Epithelial cell of esophagus (primary cell): Measurements from ENCODE around the gene PRKCB.

Experiments
- DNase-seq: peaks from one replicate; pipeline ENCODE4 v3.0.0; 2010; ENCODE audit warnings: low read depth
- H3K4me3 ChIP-seq: 2 replicates; pipeline ENCODE4 v1.5.1; 2011; ENCODE audit warnings: mild to moderate bottlenecking, low read length, control low read depth
- CTCF ChIP-seq: IDR thresholded peaks from 2 replicates; pipeline ENCODE4 v1.5.1; 2011; ENCODE audit warnings: low read depth, mild to moderate bottlenecking, low read length, control low read depth, inconsistent platforms; ENCODE audit not compliant: insufficient read depth; ENCODE audit errors: missing control alignments

The PRKCB gene

DNA sequence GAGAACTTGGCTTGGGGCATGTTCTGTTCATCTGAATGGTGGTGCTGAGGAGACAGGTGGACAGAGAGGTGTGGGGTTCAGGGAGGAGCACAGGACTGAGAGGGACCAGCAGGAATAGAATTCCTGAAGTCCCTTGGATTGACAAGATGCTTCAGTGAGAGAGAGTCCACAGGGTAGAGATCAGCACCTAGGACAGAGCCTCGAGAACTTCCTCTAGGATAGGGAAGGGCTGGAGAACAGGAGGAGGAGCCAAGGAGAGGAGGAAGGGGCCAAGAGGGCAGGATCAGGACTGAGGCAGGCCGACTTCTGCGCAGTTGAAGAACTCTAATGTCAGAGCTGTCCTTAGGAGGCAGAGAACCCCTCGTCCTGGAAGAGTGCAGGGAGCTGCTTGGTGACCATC, 138.4 kb downstream of the PRKCB start:
- no peak for TF ChIP-seq CTCF
- H3K4me3 ChIP-seq = no peak overlapping the region
- DNase-seq = no peak

DNA sequence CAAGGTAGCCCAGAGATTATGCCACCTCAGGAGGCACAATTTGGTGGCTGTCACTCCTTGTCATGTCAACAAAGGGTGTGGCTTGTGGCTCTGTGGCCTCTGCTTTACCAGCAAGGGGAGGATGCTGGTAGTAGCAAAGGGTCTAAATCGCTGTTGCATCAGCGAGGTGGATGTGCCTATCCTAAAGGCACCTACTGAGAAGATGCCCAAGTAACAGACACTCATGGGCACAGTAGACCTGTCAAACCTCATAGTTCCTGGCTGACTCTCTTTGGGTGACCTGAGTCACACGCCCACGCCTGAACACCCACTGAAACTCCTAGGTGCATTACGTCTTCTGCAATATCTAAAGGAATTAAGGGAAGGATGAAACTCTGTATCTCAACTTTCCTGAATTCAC, 139.5 kb downstream of the PRKCB start:
- TF ChIP-seq CTCF = no peak
- DNase-seq = no peak
- no peak overlapping the region for H3K4me3 ChIP-seq

GRCh38 chr16:23976091-23976490, 140.3 kb downstream of the PRKCB start:
- no peak for TF ChIP-seq CTCF
- no peak overlapping the region for H3K4me3 ChIP-seq
- DNase-seq = no peak

DNA sequence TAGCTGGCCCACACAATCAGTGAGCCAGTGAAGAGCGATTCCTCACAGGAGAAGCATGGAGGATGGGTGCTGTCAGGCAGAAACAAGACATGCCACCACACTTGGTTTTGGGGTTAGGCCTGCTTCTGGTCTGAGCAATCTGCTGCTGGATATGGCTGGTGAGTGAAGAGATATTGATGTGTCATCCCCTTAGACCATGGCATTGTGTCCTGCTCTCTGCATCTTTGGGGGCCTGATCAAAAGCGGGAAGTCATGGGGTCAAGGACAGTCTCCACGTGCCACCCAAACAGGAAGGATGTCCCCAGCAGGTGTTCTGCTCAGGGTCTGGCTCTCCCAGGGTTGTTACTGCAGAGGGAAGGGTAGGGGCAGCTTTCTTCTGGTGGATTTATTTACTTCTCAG, 140.7 kb downstream of the PRKCB start:
- no peak for DNase-seq
- H3K4me3 ChIP-seq = no peak overlapping the region
- no peak for TF ChIP-seq CTCF

DNA sequence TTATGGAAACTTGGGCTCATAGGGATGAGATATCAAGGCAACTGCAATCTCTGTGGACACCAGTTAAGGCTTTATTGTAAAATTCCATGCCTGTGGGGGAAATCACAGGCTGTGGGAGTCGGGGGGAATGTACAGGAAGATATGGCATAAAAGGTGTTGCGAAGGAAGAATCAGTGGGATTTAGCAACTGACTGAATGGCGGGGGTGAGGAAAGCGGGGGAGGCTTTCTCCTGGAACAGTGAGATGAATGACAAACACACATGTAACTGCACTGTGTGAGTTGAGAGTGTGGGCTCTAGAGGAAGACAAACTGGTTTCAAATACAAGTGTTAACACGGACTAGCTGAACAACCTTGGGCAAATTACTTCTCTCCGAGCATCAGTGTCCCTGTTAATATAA, 143.7 kb downstream of the PRKCB start:
- no peak for TF ChIP-seq CTCF
- DNase-seq = no peak
- no peak overlapping the region for H3K4me3 ChIP-seq

GRCh38 chr16:23979982-23980381, 144.2 kb downstream of the PRKCB start:
- DNase-seq = no peak
- no peak overlapping the region for H3K4me3 ChIP-seq
- no peak for TF ChIP-seq CTCF

- TF ChIP-seq CTCF = no peak
These were observed 145.9 kb downstream of the PRKCB start for GRCh38 chr16:23981429-23982399.

More at GRCh38 chr16:23981429-23982399, 145.9 kb downstream of the PRKCB start:
- no peak overlapping the region for H3K4me3 ChIP-seq
- DNase-seq = no peak
